GM18520 (cell line): ENCODE data around the gene RAB3IP.
"Not testable (repeated sequence)": the region's sequence is repeated elsewhere in the genome, so short reads cannot be mapped to it uniquely, and the experiment has no call there.

Experiments
- ATAC-seq: cut with Tn5 transposase; IDR thresholded peaks from one replicate; pipeline ENCODE4 v1.9.1; 2021; ENCODE audit not compliant: unreplicated experiment

Gene RAB3IP

GRCh38 chr12:69756088-69756755 is 17.6 kb downstream of the RAB3IP start:
- no peak for ATAC-seq

- ATAC-seq: no peak
These were observed 19.4 kb downstream of the RAB3IP start for GRCh38 chr12:69758105-69758504.

- ATAC-seq: not testable (repeated sequence)
These were observed 20.9 kb downstream of the RAB3IP start for GRCh38 chr12:69759581-69759980.

GRCh38 chr12:69765515-69765914 is 26.9 kb downstream of the RAB3IP start:
- no peak for ATAC-seq

- ATAC-seq: no peak
These were observed 27.6 kb downstream of the RAB3IP start for GRCh38 chr12:69766260-69766659.

- no peak for ATAC-seq
These were observed 41.3 kb downstream of the RAB3IP start for GRCh38 chr12:69779928-69780327.

DNA sequence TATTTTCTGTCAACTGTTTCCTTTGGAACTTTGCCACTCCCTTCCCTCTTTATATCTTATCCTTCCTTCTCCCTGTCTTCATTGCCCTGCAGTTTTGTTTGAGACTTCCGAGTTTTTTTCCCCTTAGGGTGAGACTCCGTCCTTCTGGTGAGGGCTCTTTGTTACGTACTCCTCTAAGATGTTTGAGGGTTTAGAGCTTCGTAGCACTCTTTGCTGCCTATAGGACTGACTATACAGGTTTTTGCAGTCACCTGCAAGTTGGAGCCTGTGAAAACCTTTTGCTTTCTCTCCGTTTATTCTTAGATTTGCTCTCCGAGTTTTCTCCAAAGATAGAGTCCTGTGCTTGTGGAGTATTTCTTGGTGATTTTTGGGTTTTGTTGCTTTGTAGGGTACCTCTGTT is 44.7 kb downstream of the RAB3IP start:
- no peak for ATAC-seq

DNA sequence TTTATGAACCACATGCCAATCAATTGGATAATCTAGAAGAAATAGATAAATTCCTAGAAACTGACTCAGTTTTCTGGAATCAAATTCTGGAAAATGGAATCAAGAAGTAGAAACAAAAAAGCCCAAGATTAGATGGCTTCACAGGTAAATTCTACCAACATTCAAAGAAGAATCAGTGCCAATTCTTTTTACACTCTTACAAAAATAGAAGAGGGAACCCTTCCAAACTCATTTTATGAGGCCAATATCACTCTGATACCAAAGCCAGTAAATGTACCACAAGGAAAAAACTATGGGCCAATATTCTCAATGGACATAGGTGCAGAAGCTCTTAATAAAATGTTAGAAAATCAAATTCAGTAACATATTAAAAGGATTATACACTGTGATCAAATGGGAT is 50.7 kb downstream of the RAB3IP start:
- ATAC-seq: no peak

DNA sequence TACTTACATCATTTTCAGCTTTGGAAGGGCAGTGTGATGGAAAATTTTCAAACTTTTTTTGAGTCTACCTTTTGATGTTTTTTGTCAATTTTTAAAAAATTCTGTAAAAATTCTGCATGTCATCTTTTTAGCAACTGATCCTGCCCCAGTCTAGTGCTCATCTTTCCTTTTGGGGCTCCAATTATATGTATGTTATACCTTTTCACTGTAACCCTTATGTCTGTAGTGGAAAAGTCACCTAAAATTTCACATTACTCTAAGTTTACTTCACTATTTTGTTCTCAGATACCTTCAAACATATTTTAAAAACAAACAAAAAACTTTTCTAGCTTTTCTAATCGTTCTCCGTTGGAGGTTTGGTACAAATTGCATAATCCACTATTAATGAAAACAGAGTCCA is 53.9 kb downstream of the RAB3IP start:
- no peak for ATAC-seq

GRCh38 chr12:69807101-69807897 is 68.6 kb downstream of the RAB3IP start:
- not testable (repeated sequence) for ATAC-seq

- ATAC-seq: no peak
These were observed 72.3 kb downstream of the RAB3IP start for GRCh38 chr12:69810870-69811498.

DNA sequence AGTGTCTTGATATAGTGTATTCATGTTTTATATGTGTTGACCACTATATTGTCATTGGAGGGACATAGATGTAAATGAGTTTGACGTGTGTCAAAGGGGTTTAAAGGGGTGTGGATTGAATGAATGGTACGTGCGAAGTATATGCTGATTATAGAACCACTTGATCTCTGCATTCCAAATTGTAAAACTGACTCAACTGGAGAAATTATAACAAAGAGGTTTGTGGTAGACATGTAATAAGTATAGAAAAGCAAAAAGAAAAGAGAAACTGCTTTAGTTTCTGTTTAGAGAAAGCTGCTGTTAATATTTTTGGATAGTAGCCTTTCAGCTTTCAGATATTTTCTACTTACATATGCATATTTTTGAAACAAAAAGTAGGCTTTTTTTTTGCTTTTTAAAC is 77.4 kb downstream of the RAB3IP start:
- ATAC-seq: peak; percentile 36

DNA sequence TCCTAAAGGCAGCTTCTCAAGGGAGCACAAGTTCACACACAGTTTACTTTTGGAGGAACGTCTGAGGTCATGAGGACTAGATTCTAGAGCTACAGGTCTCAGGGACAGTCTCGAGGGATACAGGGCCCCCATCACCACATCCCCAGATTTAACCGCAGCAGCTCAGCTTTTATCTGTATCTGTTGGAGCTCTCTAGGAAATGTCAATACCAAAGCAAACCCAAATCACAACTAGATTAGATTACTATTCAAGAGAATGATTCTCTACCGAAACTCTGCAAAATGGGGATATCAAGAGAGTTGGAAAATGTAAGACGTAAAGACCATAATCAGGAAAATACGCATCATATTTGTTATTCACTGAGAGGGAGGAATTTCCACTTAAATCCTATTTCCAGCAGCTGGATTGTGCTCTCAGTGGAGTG is 82.4 kb downstream of the RAB3IP start:
- no peak for ATAC-seq

DNA sequence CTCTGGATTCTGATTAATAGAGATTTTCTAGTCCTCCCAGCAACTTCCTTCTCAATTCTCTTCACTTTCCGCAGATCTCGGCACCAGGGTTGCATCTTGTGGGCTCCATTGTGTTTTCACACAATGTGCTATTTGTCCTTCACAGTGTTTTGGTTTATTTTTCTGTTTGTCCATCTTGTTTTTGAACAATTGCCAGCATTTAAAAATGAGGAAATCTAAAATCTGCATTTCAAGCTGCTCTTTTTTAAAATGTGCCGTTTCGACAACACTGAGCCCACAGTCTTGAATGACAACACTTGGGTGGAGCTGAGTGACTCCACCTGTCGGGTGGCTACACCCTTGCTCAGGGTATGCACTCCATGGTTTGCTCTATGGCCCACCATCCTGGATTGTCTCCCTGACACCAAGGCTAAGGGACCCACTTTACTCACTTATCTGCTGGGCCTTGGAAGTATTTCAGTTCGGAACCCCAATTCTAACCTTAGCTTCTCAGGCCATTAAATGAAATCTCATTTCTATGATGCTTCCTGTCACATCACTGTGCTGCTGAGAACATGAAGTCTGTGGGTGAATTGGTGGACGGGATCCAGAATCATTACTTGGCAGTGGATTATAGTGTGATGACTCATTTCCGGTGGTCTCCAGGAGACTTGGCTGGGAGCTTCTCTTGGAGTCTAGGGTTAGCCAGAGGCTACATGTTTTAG is 82.9 kb downstream of the RAB3IP start:
- ATAC-seq: no peak

- ATAC-seq: no peak
These were observed 83.7 kb downstream of the RAB3IP start for GRCh38 chr12:69822201-69822860.

- ATAC-seq: no peak
These were observed 85.4 kb downstream of the RAB3IP start for GRCh38 chr12:69824028-69824427.

- no peak for ATAC-seq
These were observed 86.4 kb downstream of the RAB3IP start, which contains the start of gene MYRFL for GRCh38 chr12:69824966-69825560. Gene MYRFL (plus strand): TSS chr12:69825227. CDS start chr12:69825518, 291 bp downstream.

DNA sequence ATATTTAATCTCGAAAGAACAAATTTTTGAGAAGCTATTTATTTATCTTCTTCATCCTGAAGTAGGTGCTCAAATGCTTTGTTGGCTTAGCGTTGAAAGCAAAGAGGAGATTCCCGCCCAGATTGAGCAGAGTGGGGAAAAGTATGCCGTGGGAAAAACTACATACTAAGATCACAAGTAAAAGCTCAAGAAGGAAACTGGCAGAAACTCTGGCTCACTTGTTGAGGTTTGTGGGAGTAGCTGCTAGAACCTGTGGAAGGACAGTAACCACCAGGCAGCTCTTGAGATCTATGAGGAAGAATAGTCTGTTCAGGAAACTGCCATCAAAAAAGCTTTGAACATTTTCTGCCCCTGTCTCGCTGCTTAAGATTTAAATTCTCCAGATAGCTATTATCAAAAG is 90.2 kb downstream of the RAB3IP start:
- no peak for ATAC-seq

GRCh38 chr12:69833696-69834095 is 95.0 kb downstream of the RAB3IP start:
- no peak for ATAC-seq

GRCh38 chr12:69834147-69834546 is 95.5 kb downstream of the RAB3IP start:
- no peak for ATAC-seq
